Measurements from ENCODE around the gene MRPL20.
"Not testable (repeated sequence)": the region's sequence is repeated elsewhere in the genome, so short reads cannot be mapped to it uniquely, and the experiment has no call there.

MRPL20 gene

GRCh38 chr1:1406821-1407635 lies at the start of gene MRPL20:
MRPL20 (minus strand) TSS chr1:1407293; CDS start chr1:1407217, 76 bp downstream.
- FAIRE-seq (no peak), DNase-seq (ENCODE audit: insufficient read length, low spot score) (peak; percentile 83)
- peak; percentile 81 for TF ChIP-seq POLR2A (IDR thresholded peaks at IDR 0.05; ENCODE audit: low read depth, low read length)

DNA sequence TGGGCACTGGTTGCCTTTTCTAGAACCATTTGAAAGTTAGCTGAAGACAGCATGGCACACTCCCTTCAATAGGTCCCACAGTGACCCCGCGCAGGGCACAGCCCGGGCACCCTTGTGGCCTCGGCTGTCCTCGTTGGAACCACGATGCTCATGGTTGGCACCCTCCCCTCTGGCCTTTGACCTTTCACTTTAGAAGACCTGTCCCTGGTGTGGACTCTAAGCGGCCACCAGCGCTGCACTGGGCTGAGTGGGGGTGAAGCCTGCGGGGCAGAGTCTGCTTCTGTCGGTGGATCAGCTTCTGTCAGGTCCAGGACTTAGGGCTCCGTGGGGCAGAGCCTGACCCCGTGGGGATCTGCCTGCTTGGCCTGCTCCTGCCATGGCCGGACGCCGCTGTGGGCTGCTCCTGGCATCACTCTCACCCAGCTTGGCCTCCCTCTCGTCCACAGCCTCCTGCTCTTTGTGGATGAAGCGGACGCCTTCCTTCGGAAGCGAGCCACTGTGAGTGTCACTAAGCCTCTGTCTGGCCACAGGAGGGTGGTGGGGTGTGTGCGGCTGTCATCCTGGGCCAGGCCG lies 49.7 kb upstream of the MRPL20 start:
- FAIRE-seq: not testable (repeated sequence)

GRCh38 chr1:1455934-1456333 lies 48.8 kb upstream of the MRPL20 start:
- not testable (repeated sequence) for DNase-seq (ENCODE audit: insufficient read length, low spot score); FAIRE-seq

More for the DNA sequence above, 49.7 kb upstream of the MRPL20 start:
- DNase-seq (ENCODE audit: insufficient read length, low spot score): not testable (repeated sequence)

DNA sequence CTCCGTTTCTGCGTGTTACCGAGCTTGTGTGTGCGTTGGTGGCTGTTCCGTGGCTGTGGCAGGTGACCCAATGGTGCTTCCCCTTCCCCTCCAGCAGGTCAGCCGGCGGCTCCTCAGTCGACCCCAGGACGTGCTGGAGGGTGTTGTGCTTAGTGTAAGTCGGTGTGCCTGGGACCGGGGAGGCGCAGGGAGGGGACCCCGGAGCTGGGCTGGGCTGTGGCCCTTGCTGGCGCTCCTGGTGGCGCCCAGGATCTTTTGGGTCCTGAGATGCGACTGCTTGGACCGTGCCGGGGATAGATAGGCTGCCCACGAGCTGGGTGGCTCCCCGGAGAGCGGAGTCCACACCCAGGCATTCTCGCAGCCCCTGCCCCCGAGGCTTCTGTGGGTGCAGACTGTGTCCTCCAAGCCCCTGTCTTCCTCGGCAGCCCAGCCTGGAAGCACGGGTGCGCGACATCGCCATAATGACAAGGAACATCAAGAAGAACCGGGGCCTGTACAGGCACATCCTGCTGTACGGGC lies 48.3 kb upstream of the MRPL20 start:
- FAIRE-seq (no peak), DNase-seq (ENCODE audit: insufficient read length, low spot score) (no peak)
- no peak for TF ChIP-seq POLR2A (IDR thresholded peaks at IDR 0.05; ENCODE audit: low read depth, low read length)

GRCh38 chr1:1454286-1455056 lies 47.4 kb upstream of the MRPL20 start:
- not testable (repeated sequence) for DNase-seq (ENCODE audit: insufficient read length, low spot score); FAIRE-seq

DNA sequence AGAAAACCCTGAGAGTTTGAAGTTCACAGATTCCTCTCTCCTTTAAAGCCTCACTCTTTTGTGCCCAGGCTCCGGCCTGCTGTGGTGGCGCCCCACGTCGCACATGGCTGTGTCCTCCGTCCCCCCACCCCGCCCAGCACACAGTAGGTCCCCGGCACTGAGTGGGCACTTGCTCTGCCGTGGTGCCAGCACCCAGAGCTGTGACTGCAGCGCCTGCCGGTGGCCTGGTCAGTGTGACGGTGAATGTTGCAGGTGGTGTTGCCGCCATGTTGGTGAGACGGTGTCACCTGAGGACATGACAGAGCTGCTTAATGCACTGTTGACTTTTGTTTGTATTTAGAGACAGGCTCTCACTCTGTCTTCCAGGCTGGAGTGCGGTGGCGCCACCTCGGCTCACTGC lies 45.8 kb upstream of the MRPL20 start:
- DNase-seq (ENCODE audit: insufficient read length, low spot score) (no peak), FAIRE-seq (no peak)
- no peak for TF ChIP-seq POLR2A (IDR thresholded peaks at IDR 0.05; ENCODE audit: low read depth, low read length)

DNA sequence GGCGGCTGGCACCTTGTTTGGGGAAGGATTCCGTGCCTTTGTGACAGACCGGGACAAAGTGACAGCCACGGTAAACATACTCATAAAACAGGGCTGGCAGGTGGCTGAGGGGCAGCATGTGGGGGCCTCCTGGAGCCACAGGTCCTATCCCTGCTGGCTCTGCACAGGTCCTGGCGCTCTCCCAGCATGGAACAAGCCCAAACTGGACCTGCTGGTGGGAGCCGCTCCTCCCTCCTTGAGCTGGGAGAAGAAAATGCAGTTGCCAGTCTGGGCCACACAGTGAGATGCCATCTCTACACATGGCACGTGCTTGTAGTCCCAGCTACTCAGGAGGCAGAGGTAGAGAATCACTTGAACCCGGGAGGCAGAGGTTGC lies 45.3 kb upstream of the MRPL20 start:
- not testable (repeated sequence) for FAIRE-seq; DNase-seq (ENCODE audit: insufficient read length, low spot score)

GRCh38 chr1:1451696-1452364 lies 44.7 kb upstream of the MRPL20 start:
- TF ChIP-seq POLR2A (IDR thresholded peaks at IDR 0.05; ENCODE audit: low read depth, low read length): no peak
- no peak for FAIRE-seq
- no peak for DNase-seq (ENCODE audit: insufficient read length, low spot score)

GRCh38 chr1:1450616-1451015 lies 43.5 kb upstream of the MRPL20 start:
- FAIRE-seq; DNase-seq (ENCODE audit: insufficient read length, low spot score): not testable (repeated sequence)

GRCh38 chr1:1449099-1449739 lies 42.1 kb upstream of the MRPL20 start, which contains the start of gene ATAD3C:
ATAD3C (plus strand) TSS chr1:1449689; CDS start chr1:1450684, 995 bp downstream.
- FAIRE-seq (no peak), DNase-seq (ENCODE audit: insufficient read length, low spot score) (no peak)
- no peak for TF ChIP-seq POLR2A (IDR thresholded peaks at IDR 0.05; ENCODE audit: low read depth, low read length)

DNA sequence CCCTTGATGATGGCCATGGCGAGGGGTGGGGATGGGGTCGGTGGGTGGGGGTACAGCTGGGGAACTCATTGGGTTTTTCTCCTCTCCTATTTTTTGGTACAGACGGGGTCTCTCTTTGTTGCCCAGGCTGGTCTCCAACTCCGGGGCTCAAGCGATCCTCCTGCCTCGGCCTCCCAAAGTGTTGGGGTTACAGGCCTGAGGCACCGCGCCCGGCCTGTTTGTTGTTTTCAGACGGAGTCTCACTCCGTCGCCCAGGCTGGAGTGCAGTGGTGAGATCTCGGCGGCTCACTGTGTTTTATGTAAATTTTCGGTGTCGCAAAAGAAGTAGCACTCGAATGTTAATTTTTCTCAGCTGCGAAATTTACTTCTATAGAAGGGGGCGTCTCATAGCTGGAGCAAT lies 39.5 kb upstream of the MRPL20 start:
- FAIRE-seq; DNase-seq (ENCODE audit: insufficient read length, low spot score): not testable (repeated sequence)

DNA sequence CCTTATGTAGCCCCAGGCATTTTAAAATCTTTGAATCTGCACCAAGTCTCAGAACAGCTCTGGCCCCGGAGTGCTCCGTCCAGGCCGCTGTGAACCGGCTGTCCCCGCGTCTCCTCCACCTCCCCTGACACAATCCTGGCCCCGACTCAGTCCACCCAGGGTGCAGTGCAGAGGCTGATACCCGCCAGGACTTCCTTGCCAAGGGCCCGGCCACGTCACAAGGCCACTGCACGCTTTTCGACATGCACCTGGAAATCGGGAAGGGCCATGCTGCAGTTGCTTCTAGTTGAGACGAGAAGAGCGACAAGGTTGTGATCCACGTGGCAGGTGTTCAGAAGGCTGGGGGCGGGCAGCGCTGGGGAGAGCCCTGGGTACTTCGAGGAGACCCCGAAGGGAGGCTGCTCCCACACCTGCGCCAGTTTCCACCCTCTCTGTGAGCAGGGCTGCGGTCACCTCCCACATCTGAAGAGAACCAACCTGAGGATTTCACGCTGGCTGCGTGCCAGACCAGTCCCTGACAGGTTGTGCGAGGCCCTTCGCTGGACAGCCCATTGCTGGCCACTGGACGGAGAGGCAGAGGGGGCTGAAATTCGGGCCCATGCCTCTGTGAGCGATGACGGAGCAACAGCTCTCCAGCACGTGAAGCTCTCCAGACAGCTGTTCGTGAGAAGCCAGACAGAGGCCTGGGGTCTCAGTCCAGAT lies 35.1 kb upstream of the MRPL20 start:
- no peak for TF ChIP-seq POLR2A (IDR thresholded peaks at IDR 0.05; ENCODE audit: low read depth, low read length)
- DNase-seq (ENCODE audit: insufficient read length, low spot score): no peak
- no peak for FAIRE-seq
